ENCODE data around the gene CDC42BPB.

The CDC42BPB gene

DNA sequence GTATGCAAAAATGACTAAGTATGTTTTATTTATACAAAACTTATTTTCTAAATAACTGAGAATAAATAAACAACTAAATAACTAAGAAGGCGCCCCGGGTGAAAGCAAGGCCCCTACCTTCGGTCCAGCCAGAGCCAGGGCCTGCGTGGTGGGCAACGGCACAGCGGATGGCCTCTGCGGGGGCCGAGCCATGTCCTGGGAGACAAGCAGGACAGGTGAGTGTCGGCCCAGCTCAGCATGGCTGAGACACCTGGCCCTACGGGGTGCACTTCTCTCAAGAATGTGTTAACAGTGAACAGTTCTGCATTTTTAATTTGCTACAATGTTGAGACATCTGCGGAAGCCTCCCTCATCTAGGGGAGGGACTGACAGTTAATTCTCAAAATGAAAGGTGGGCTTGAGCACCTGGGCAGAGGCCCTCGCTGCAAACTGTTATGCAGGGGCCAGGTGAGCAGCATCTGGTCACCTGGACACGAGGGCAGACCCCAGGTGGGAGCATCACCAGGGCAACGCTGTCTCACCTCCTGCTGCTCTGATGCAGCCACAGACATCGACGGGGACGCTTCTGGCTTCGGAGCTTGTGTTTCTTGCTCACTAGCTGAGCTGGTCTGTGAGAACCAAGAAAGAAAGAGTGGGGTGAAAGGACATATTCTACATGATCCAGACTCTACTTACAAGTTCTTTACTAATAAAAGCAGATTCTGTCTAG lies 103.1 kb downstream of the CDC42BPB start:
- H3K4me3 ChIP-seq (ENCODE audit: low read depth, low read length): no peak overlapping the region
- no peak for TF ChIP-seq MYC (IDR thresholded peaks at IDR 0.05; ENCODE audit: low read depth, low read length)
- no peak for DNase-seq (ENCODE audit: low read depth)

DNA sequence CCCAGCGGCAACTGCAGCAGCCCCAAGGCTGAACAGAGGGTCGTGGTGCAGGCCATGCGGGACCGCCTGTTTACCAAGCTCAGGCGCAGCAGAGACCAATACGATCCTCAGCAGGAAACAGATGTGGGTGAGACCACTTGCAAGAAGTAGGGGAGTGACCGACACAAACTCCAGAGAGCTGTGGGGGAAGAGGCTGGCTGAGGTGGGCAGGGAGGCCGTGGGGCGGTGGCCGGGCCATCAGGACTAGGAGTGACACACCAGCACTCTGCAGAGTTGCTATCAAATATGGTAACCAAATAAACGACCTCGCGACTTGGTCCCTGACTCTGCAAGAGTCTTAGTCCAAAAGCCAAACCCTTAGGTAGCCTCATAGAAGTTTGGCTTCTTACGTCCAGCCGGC lies 104.2 kb downstream of the CDC42BPB start:
- no peak for DNase-seq (ENCODE audit: low read depth)
- TF ChIP-seq MYC (IDR thresholded peaks at IDR 0.05; ENCODE audit: low read depth, low read length): no peak
- TF ChIP-seq, protein P1, sequence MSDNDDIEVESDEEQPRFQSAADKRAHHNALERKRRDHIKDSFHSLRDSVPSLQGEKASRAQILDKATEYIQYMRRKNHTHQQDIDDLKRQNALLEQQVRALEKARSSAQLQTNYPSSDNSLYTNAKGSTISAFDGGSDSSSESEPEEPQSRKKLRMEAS (IDR thresholded peaks at IDR 0.05; ENCODE audit: low read depth, low read length): no peak
- no peak for TF ChIP-seq POLR2A (IDR thresholded peaks at IDR 0.05; ENCODE audit: extremely low read depth, insufficient read length)
- no peak overlapping the region for H3K4me3 ChIP-seq (ENCODE audit: low read depth, low read length)

DNA sequence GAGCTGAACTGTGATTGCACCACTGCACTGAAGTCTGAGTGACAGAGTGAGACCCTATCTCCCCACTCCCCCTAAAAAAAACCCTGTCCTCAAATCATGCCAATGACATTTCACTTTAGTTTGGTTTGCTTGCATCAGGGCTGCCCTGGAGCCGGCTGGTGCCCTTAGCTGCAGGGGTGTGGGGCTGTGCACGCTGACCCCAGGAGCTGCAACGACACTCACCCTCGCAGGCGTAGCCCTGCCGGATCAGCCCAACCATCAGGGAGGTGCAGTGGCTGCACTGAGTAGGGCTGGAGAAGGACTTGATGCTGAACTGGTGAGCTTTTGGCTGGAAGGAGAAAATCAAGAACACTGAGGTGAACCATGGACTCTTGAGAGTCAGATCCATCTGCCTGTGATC lies 105.1 kb downstream of the CDC42BPB start:
- no peak for DNase-seq (ENCODE audit: low read depth)
- no peak for TF ChIP-seq POLR2A (IDR thresholded peaks at IDR 0.05; ENCODE audit: extremely low read depth, insufficient read length)
- TF ChIP-seq, protein P2, sequence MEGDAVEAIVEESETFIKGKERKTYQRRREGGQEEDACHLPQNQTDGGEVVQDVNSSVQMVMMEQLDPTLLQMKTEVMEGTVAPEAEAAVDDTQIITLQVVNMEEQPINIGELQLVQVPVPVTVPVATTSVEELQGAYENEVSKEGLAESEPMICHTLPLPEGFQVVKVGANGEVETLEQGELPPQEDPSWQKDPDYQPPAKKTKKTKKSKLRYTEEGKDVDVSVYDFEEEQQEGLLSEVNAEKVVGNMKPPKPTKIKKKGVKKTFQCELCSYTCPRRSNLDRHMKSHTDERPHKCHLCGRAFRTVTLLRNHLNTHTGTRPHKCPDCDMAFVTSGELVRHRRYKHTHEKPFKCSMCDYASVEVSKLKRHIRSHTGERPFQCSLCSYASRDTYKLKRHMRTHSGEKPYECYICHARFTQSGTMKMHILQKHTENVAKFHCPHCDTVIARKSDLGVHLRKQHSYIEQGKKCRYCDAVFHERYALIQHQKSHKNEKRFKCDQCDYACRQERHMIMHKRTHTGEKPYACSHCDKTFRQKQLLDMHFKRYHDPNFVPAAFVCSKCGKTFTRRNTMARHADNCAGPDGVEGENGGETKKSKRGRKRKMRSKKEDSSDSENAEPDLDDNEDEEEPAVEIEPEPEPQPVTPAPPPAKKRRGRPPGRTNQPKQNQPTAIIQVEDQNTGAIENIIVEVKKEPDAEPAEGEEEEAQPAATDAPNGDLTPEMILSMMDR (IDR thresholded peaks at IDR 0.05; ENCODE audit: low read depth, low read length): no peak
- TF ChIP-seq MYC (IDR thresholded peaks at IDR 0.05; ENCODE audit: low read depth, low read length): no peak
- TF ChIP-seq, protein P1 (IDR thresholded peaks at IDR 0.05; ENCODE audit: low read depth, low read length): no peak
- no peak overlapping the region for H3K4me3 ChIP-seq (ENCODE audit: low read depth, low read length)

DNA sequence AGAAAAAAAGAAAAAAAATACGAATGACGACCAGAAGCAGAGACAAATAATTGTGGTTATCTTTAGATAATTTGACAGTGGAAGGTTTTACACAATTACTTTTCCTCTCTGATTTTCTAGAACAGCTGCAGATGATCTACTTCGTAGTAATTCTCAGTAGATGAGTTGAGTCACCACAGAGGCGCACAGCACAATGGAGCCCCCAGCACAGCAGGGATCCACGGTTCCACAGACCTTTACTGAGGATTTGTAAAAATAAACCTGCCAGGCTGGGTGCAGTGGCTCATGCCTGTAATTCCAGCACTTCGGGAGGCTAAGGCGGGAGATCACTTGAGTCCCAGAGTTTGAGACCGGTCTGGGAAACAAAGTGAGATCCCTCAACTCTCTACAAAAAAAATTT lies 105.5 kb downstream of the CDC42BPB start:
- no peak for DNase-seq (ENCODE audit: low read depth)
- H3K4me3 ChIP-seq (ENCODE audit: low read depth, low read length): no peak overlapping the region
- TF ChIP-seq POLR2A (IDR thresholded peaks at IDR 0.05; ENCODE audit: extremely low read depth, insufficient read length) (no peak), MYC (IDR thresholded peaks at IDR 0.05; ENCODE audit: low read depth, low read length) (no peak)
- TF ChIP-seq, protein P2 (IDR thresholded peaks at IDR 0.05; ENCODE audit: low read depth, low read length): no peak
- TF ChIP-seq, protein P1 (IDR thresholded peaks at IDR 0.05; ENCODE audit: low read depth, low read length): no peak

DNA sequence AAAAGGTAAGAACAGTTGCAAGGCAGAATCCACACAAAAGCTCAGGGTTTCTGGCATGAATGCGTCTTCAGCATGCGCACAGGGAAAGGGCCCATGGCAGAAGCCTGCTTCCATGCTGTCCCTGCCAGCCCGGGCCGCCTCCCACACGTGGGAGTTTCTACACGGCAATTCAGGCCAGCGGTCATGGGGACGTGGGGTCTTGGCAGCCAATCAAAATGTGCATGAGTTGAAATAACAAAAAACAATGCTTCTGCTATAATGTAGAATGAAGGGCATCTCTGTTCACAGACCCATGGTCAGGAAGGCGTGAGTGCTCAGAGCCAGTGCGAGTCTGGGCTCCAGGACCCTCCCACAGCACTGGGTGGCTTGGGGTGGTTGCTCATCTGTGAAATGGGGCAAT lies 106.3 kb downstream of the CDC42BPB start:
- TF ChIP-seq, protein P1 (IDR thresholded peaks at IDR 0.05; ENCODE audit: low read depth, low read length): no peak
- TF ChIP-seq POLR2A (IDR thresholded peaks at IDR 0.05; ENCODE audit: extremely low read depth, insufficient read length) (no peak), MYC (IDR thresholded peaks at IDR 0.05; ENCODE audit: low read depth, low read length) (no peak)
- TF ChIP-seq, protein P2 (IDR thresholded peaks at IDR 0.05; ENCODE audit: low read depth, low read length): no peak
- DNase-seq (ENCODE audit: low read depth): no peak
- H3K4me3 ChIP-seq (ENCODE audit: low read depth, low read length): no peak overlapping the region

DNA sequence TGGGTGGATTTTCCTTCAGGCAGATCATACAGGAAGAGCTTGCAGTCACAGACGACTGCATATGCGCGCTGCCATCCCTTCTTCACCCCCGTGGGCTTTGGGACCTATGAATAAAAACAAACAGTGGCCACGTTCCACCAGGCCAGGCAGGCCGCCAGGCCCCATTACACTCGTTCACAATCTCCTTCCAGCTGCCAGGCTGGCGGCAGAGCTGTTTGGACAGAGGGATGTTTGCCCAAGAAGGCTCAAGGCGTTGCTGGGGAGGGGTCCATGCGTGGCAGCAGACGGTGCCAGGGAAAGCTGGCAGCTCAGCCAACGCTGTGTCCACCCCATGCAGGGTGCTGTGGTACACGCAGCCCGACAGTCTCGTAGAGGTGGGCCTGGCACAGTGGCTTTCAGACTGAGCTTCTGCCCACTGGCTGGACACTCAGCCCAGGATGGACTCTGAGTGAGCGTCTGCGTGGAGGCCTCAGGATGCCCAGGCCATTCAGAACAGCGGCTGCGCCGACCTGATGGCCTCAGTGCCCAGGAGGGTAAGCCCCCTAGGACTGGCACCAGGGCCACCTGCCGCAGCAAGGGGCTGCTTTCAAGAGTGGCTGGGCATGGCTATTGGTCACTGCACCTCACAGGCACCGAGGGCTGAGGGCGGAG lies 107.4 kb downstream of the CDC42BPB start:
- no peak overlapping the region for H3K4me3 ChIP-seq (ENCODE audit: low read depth, low read length)
- DNase-seq (ENCODE audit: low read depth): no peak
- TF ChIP-seq, protein P2 (IDR thresholded peaks at IDR 0.05; ENCODE audit: low read depth, low read length): no peak
- TF ChIP-seq MYC (IDR thresholded peaks at IDR 0.05; ENCODE audit: low read depth, low read length): no peak
- TF ChIP-seq, protein P1 (IDR thresholded peaks at IDR 0.05; ENCODE audit: low read depth, low read length): no peak
- TF ChIP-seq POLR2A (IDR thresholded peaks at IDR 0.05; ENCODE audit: extremely low read depth, insufficient read length): no peak
